ENCODE results near the gene SEPTIN12. TPM values are rescaled to one million over a fixed set of nuclear protein-coding genes. Genes with fewer than 3 reads are reported as not detected.

Gene SEPTIN12
- total and polyA plus RNA-seq, 2 donors (not counting 3 experiments of a cell fraction or from before 2014, with no cell fraction given) = not detected

- Histone ChIP-seq H3K9me1 (replicated peaks; ENCODE audit: control insufficient read depth, extremely low read depth, insufficient read depth, low read length) (no peaks in the 10 kb centered on the region), H3K9ac (replicated peaks; ENCODE audit: extremely low read depth, insufficient read depth, low read length) (no peak overlapping the region), H3K27me3 (ENCODE audit: control insufficient read depth in 2 of 2, insufficient read depth in 2 of 2, low read length in 2 of 2) (no peaks in the 10 kb centered on the region), H2AFZ (ENCODE audit: low read depth, low read length) (no peak overlapping the region), H3K4me1 (ENCODE audit: control insufficient read depth, extremely low read depth, insufficient read depth, low read length) (no peaks in the 10 kb centered on the region), H4K20me1 (replicated peaks; ENCODE audit: control insufficient read depth, extremely low read depth, insufficient read depth, low read length) (no peaks in the 10 kb centered on the region), H3K79me2 (ENCODE audit: control insufficient read depth, insufficient read depth, low read length) (no peaks in the 10 kb centered on the region), H3K27ac (ENCODE audit: insufficient read depth, low read depth, low read length) (no peak overlapping the region), H3K4me3 (replicated peaks in 1 of 3; ENCODE audit: insufficient read depth in 1 of 3, low read depth in 1 of 3, low read length in 3 of 3) (no peak overlapping the region), H3K9me3 (replicated peaks; ENCODE audit: control insufficient read depth, insufficient read depth, low read length) (no peaks in the 10 kb centered on the region), H3K4me2 (ENCODE audit: insufficient read depth, low read length) (no peak overlapping the region), H3K36me3 (ENCODE audit: control insufficient read depth in 2 of 2, extremely low read depth in 1 of 2, insufficient read depth in 2 of 2, low read length in 2 of 2) (no peaks in the 10 kb centered on the region)
- DNase-seq (ENCODE audit: low read depth, low spot score) (no peak), FAIRE-seq (no peak)
- no TSS peak for BruUV-seq (replicated peaks)
- CTCF ChIA-PET = no interaction called here
- intact Hi-C loops (cut with micrococcal nuclease) (no loop called here), dilution Hi-C loops (cut with MboI; ENCODE audit: extremely low pct_ligation_motif_present, low sequenced_read_pairs) (no loop called here)
- no peak for TF ChIP-seq MAX (IDR thresholded peaks at IDR 0.05; ENCODE audit: insufficient read depth, insufficient read length)
- TF ChIP-seq GATA2 (IDR thresholded peaks at IDR 0.05; ENCODE audit: insufficient read depth, insufficient read length, low read depth, low read length) = no peak
- TF ChIP-seq JUN (IDR thresholded peaks at IDR 0.05; ENCODE audit: borderline replicate concordance, insufficient read depth, insufficient read length, low read depth) = no peak
- TF ChIP-seq EZH2 (IDR thresholded peaks at IDR 0.05; ENCODE audit: borderline replicate concordance, low read depth, low read length, severe bottlenecking) = no peak
- TF ChIP-seq MYC (IDR thresholded peaks at IDR 0.05; ENCODE audit: low read depth, low read length) = no peak
- TF ChIP-seq POLR2AphosphoS5 (IDR thresholded peaks at IDR 0.05; ENCODE audit: insufficient read depth, low read depth, low read length) = no peak
- no peak for TF ChIP-seq POLR2A (IDR thresholded peaks at IDR 0.05; ENCODE audit: low read depth, low read length)
- no peak for TF ChIP-seq CTCF (IDR thresholded peaks at IDR 0.05; ENCODE audit: extremely low read depth in 1 of 2, insufficient read depth in 1 of 2, low read depth in 1 of 2, low read length in 2 of 2)
- TF ChIP-seq FOS (IDR thresholded peaks at IDR 0.05; ENCODE audit: borderline replicate concordance, insufficient read depth, low read length) = no peak
- POLR2A ChIA-PET = no interaction called here
These were observed 11.9 kb downstream of the SEPTIN12 start for GRCh38 chr16:4776141-4776705.

Data from endothelial cell of umbilical vein (primary cell).